Stimulated activated CD8-positive, alpha-beta memory T cell treated with anti-CD3 and anti-CD28 coated beads, Interleukin-2, amount 100 ng/mL, for 1 hour (primary cell): Measurements from ENCODE around the gene SOX8.

ENCODE experiments used
- DNase-seq, 2 donors: peaks; one replicate each; pipeline ENCODE4 v3.0.0-alpha.2; 2020; ENCODE audit warnings: low read depth in 2 of 2

The SOX8 gene

GRCh38 chr16:986925-987582 lies 5.5 kb downstream of the SOX8 start:
- DNase-seq, result no peak

DNA sequence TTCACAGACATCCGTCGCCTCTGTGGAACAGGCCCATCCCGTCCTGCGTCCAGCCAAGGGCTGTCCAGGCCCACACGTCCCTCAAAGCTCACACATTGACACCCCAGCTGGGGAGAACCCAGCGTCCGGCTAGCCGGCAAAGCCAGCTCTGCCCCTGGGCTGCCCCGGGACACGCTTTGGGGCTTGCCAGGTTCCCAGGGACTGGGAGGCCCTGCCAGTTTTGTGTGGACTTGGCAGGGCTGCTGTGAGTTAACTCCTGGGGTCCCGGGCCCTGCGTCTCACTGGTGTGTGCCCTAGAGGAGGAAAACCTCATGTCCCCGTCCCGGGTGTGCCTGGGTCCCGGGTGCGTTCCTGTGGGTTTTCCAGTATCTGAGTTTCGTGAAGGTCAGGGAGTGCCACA lies 6.3 kb downstream of the SOX8 start:
- no peak for DNase-seq

DNA sequence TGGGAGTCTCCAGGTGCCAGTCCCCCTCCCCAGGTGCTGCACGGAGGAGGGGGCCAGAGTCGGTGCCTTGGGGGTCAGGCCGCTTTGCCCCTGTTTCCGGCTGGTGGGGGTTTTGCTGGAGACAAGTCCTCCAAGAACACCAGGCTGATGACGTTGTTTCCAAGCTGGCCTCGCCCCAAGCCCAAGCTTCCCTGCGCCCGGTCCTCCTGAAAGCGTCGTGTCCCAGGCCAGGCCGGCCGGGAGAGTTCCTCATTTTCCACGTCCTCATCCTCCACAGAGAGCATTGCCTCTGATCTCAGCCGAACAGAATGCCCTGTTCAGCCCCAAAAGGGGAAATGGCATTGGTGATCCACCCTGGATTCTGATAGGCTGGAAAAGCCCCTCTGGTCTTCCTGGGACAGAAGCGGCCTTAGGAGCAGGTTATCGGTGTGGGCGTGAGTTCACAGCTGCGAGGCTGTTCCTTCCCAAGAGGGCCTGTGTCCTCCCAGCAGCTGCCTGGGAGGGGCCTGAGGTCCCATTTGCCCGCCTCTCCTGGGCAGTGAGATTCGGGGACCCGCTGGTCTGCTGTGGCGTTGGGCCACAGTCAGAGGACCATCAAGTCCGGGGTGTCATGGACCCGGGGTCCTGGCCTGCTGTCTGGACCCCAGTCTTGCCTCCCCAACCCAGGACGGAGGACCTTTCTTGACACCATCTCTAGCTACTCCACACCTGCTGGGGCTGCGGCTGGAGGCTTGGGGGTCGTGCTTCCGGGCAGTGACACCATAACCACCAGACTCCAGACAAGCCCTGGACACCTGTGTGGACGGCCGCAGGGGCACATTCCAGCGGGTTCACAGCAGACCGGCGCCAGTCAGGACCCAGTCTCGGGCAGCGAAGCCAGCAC lies 7.1 kb downstream of the SOX8 start:
- DNase-seq, result no peak

- no peak for DNase-seq
These were observed 7.8 kb downstream of the SOX8 start for GRCh38 chr16:989354-989814.

GRCh38 chr16:990516-991291 lies 9.1 kb downstream of the SOX8 start:
- DNase-seq, result no peak

- DNase-seq, result no peak
These were observed 9.8 kb downstream of the SOX8 start for GRCh38 chr16:991345-991744.

- no peak for DNase-seq
These were observed 10.2 kb downstream of the SOX8 start for GRCh38 chr16:991773-992172.

DNA sequence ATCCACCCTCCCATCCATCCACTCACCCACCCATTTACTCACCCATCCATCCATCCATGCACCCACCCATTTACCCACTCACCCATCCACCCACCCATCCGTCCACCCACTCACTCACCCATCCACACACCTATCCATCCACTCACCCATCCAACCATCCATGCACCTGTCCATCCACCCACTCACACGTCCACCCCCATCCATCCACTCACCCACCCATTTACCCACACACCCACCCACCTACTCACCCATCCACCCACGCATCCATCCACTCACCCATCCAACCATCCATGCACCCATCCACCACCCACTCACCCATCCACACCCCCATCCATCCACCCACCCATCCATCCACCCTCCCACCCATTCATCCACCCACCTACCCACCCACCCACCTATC lies 12.2 kb downstream of the SOX8 start:
- no peak for DNase-seq

DNA sequence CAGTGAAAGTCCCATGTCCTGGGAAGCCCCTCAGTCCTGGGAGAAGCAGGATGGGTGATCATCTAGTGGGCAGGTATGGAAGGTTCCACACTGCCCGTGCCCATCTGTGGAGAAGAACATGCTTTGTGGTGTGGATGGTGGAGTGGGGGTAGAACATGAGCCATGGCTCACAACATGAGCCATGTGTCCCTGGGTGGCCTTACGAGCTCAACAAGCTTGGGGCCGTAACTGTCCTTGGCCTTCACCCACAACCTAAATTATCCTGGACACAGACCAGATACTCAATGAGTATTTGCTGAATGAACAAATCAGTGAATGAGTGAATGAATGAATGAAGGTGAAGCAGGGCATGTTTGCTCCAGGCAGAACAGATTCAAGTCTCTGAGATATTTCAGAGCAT lies 13.5 kb downstream of the SOX8 start:
- no peak for DNase-seq

GRCh38 chr16:995783-996182 lies 14.2 kb downstream of the SOX8 start:
- no peak for DNase-seq

DNA sequence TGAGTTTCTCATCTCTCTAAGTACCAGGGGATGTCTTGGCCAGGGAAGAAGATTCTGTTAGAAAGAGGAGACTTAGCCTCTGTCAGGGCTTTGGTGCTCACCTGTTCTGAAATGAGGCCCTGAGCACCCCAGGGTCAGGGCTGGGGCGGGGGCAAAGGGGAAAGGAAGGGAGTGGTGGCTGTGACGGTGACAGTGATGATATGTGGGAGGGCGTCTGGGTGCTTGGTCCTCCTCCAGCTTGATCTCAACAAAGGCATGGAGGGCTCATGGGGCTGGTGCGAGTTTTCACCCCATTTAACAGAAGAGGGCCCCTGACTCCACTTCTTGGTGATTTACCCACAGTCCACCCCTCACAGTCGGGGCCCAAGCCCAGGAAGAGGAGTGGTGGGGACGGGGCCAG lies 15.1 kb downstream of the SOX8 start:
- DNase-seq, result no peak

GRCh38 chr16:997440-998051 lies 16.0 kb downstream of the SOX8 start:
- DNase-seq, result peak; percentile 19 to 45

DNA sequence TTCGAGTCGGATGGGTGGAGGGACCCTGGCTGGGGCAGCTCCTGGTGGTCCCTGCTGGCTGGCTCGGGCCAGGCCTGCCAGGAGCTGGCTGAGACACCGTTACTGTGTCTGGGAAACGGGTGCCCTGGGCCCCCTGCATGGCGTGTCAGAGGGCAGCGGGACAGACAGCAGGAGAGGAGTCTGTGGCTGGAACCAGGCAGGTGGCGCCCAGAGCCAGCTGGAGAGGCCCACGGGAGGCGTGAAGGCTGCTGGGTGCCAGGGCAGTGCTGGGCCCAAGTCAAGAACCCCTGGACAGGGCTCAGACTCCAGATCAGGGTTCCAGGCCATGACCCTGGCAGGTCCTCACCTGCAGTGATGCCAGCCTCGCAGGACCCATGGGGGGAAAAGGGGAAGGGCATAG lies 16.6 kb downstream of the SOX8 start:
- no peak for DNase-seq

GRCh38 chr16:998615-999014 lies 17.0 kb downstream of the SOX8 start:
- no peak for DNase-seq

DNA sequence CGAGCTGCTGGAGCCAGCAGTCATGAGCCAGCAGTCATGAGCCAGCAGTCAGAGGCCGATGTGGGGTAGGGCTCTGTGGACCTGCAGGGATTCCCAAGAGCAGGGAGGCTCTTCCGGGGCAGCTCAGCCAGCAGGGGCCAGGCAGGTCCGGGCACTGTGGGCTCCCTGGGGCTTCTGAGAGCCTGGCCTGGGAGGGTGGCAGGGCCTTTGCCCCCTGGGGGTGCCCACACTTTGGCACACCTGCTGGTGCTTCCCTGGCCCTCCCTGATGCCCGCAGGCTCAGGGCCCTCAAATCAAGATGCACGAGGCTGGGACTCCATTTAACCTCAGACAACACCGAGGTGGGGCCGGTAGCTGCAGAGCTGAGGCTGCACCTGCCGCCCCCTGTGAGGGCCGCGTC lies 18.1 kb downstream of the SOX8 start:
- DNase-seq, result no peak

GRCh38 chr16:1000608-1001007 lies 19.0 kb downstream of the SOX8 start:
- no peak for DNase-seq

DNA sequence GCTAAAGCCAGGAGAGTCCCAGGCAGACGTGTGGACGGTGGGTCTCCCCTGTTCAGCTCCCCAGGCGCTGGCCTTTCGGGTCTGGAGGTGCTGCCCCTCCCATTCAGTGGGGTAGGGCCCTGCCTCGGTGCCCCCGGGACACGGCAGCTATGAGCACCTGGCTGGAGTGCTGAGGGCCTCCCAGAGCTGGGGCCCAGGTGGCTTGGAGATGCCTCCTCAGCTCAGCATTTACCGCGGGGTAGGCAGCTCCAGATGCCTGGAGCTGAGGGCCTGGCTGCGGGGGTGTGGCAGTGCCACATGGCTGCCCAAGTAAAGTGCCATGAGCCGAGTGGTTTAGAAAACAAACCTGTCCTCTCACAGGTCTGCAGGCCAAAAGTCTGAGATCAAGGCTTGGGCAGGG lies 19.5 kb downstream of the SOX8 start:
- no peak for DNase-seq

GRCh38 chr16:1002399-1003166 lies 21.0 kb downstream of the SOX8 start:
- peak; percentile 40 to 48 for DNase-seq

DNA sequence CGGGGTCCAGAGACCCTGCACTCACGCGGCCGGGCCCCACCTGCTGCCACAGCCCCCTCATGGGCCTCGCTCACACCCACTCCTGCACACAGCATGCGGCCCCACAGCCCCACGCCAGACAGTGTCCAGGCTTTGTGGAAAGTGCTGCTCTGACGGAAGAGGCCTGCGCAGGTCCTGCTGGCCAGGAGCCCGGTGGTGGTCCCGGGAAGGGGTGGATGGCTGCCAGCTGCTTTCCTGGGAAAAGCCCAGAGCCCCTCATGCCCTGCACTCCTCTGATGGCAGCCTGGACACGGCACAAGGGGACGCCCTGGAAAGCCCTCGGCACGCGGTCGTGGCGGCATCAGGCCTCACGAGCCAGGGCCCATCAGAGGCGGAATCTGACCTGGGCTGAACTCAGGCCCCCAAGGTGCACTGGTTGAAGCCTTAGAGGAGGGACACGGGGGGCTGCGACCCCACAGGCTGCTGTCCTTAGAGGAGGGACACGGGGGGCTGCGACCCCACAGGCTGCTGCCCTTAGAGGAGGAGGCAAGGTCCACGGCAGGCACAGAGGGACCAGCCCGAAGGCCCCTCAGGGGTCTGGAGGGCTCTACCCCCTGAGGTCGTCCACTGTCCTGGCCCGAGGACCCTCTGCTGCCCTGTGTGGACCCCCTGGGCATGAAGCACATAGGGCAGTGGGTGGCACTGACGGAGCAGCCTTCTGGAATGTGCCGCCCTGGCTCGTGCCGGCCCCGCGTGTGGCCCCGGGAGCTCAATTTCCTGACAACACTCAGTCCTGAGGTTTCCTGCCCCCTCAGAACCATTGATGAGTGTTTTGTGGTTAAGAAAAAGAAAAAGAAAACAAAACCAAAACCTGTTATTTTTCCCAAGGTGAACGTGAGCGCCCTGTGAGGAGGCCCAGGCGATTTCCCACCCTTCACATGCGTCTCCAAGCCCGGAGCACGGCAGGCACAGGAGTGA lies 22.1 kb downstream of the SOX8 start:
- DNase-seq, result peak in 1 of 2 donors; percentile 24

DNA sequence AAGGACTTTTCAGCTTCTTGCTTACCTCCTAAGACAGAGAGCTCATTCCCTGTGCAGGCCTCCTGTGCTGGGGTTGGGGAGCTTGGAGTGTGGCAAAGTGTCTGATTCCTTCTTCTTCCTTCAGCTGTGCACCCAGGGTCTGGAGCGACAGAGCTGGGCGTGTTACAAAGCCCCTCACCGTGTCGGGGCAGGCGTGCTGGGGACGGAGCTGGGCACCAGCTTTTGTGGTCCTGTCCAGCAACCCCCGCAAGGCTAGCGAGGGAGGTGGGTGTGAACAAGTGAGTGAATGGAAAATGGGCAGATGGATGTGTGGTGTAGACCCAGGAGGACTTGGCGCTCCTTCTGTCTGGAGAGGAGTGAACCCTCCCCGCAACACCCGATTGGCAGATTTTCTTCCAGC lies 23.7 kb downstream of the SOX8 start:
- no peak for DNase-seq
